Vagina (tissue), 2 donors: Measurements from ENCODE around the gene TRPM5.

ENCODE experiments used
- POLR2A ChIP-seq, 2 donors: fragments of 450-650 bp; IDR thresholded peaks; one replicate each; pipeline ENCODE4 v1.6.1; 2017; ENCODE audit warnings: antibody characterized with exemption in 2 of 2, mild to moderate bottlenecking in 2 of 2, moderate library complexity in 2 of 2
- POLR2AphosphoS5 ChIP-seq, 2 donors: sonication (generic); formaldehyde crosslinking; IDR thresholded peaks; one replicate each; pipeline ENCODE4 v1.9.0; 2017; ENCODE audit warnings: antibody characterized with exemption in 2 of 2, mild to moderate bottlenecking in 2 of 2, low read depth in 1 of 2; ENCODE audit not compliant: insufficient read depth in 1 of 2
- TF ChIP-seq, protein P1 (sequence below), 3 experiments: fragments of 450-650 bp in 2 of 3; fragments of 200-600 bp in 1 of 3; sonication (generic) in 1 of 3; IDR thresholded peaks; one replicate each; pipeline ENCODE4 v1.5.1; 2017 to 2019; ENCODE audit warnings: antibody characterized with exemption in 3 of 3, mild to moderate bottlenecking in 2 of 3, moderate library complexity in 2 of 3

DNA sequence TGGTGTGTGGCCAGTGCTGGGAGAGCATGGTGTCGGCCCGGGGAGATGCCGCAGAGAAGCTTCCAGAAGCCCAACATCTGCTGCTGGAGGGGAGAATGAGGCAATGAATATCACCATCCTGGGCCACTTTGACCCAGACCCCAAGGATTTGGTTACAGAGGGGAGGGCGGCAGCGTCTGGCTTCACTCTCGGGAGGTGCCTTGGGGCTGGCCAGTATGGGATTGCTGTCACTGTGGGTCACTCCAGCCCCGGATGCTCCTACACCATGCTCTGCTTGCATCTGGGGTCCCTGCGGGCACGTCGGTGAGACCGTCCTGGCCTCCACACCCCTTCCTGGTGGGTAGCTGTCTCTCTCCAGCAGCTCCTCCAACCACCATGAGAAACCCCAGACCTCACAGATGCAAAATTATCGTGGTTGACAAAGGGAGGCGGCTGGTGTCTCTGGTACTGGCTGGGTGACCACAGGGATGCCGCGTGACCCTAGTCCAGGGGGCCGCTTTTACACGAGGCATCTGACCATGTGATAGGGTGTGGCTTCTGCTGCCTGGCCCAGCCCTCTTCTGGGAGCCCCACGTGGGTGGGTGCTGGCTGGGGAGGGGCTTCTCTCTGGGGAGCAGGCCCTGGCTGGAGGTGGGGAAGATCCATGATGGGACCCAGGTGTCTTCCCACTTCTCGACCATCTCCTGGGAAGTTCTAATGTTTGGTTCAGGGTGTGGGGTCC, 6.2 kb upstream of the TRPM5 start:
- TF ChIP-seq, protein P1, sequence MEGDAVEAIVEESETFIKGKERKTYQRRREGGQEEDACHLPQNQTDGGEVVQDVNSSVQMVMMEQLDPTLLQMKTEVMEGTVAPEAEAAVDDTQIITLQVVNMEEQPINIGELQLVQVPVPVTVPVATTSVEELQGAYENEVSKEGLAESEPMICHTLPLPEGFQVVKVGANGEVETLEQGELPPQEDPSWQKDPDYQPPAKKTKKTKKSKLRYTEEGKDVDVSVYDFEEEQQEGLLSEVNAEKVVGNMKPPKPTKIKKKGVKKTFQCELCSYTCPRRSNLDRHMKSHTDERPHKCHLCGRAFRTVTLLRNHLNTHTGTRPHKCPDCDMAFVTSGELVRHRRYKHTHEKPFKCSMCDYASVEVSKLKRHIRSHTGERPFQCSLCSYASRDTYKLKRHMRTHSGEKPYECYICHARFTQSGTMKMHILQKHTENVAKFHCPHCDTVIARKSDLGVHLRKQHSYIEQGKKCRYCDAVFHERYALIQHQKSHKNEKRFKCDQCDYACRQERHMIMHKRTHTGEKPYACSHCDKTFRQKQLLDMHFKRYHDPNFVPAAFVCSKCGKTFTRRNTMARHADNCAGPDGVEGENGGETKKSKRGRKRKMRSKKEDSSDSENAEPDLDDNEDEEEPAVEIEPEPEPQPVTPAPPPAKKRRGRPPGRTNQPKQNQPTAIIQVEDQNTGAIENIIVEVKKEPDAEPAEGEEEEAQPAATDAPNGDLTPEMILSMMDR (IDR thresholded peaks at IDR 0.05) = no peak
- TF ChIP-seq POLR2A (IDR thresholded peaks at IDR 0.05) = no peak
- TF ChIP-seq POLR2AphosphoS5 (IDR thresholded peaks at IDR 0.05; ENCODE audit: insufficient read depth in 1 of 2, low read depth in 1 of 2) = no peak
